SJSA1 (cell line): ENCODE measurements around the gene KIFC3. TPM values are rescaled to one million over a fixed set of nuclear protein-coding genes. Genes with fewer than 3 reads are reported as not detected.
A peak's percentile ranks its signal among the peaks of the same experiment; 100 is the strongest.

Source experiments
- DNase-seq, 2 experiments: peaks; one replicate each; pipeline ENCODE4 v3.0.0-alpha.2; 2015 to 2020; ENCODE audit warnings: low spot score in 2 of 2, low read depth in 1 of 2
- H3K27ac ChIP-seq: fragments of 250-450 bp; sonication (Bioruptor Pico); 2 replicates; pipeline ENCODE4 v1.5.1; 2020; ENCODE audit warnings: mild to moderate bottlenecking, moderate library complexity
- H3K27me3 ChIP-seq: fragments of 250-450 bp; sonication (Bioruptor Pico); replicated peaks from 2 replicates; pipeline ENCODE4 v1.5.1; 2020; ENCODE audit warnings: mild to moderate bottlenecking, moderate library complexity
- H3K36me3 ChIP-seq: fragments of 250-450 bp; sonication (Bioruptor Pico); 2 replicates; pipeline ENCODE4 v1.5.1; 2020; ENCODE audit warnings: mild to moderate bottlenecking
- H3K4me1 ChIP-seq: fragments of 250-450 bp; sonication (Bioruptor Pico); replicated peaks from 2 replicates; pipeline ENCODE4 v1.6.1; 2021; ENCODE audit warnings: mild to moderate bottlenecking
- H3K4me3 ChIP-seq: fragments of 250-450 bp; sonication (Bioruptor Pico); 2 replicates; pipeline ENCODE4 v1.5.1; 2020; ENCODE audit warnings: mild to moderate bottlenecking
- H3K9me3 ChIP-seq: fragments of 250-450 bp; sonication (Bioruptor Pico); replicated peaks from 2 replicates; pipeline ENCODE4 v1.5.1; 2020; ENCODE audit warnings: mild to moderate bottlenecking
- total RNA-seq: library from RNA; depleted of rRNA; stranded (reverse); fragments of >200 nt; shearing (Covaris generic); gene quantifications from 2 replicates; pipeline ENCODE4 v1.2.3, GENCODE V29; 2014

The KIFC3 gene
- total RNA-seq, 1 experiment from 2014 or later: 132 TPM

GRCh38 chr16:57834936-57835335, 32.6 kb upstream of the KIFC3 start:
- no peaks in the 10 kb centered on the region for H3K9me3 ChIP-seq
- H3K27ac ChIP-seq: peak overlapping the region; percentile 39; the same call in 1 of the 2 replicates
- no peaks in the 10 kb centered on the region for H3K36me3 ChIP-seq
- H3K27me3 ChIP-seq: no peaks in the 10 kb centered on the region
- DNase-seq: peak in 1 of 2 experiments; percentile 58
- no peak overlapping the region for H3K4me3 ChIP-seq
- H3K4me1 ChIP-seq: peaks cover 14% of the 10 kb centered on the region

- no peaks in the 10 kb centered on the region for H3K36me3 ChIP-seq
- no peak overlapping the region for H3K27ac ChIP-seq
- no peaks in the 10 kb centered on the region for H3K9me3 ChIP-seq
- no peaks in the 10 kb centered on the region for H3K27me3 ChIP-seq
- H3K4me3 ChIP-seq: no peak overlapping the region
- DNase-seq: no peak
- peaks cover 14% of the 10 kb centered on the region for H3K4me1 ChIP-seq
These were observed 28.7 kb upstream of the KIFC3 start for GRCh38 chr16:57830890-57831484.

- Histone ChIP-seq H3K27me3 (no peaks in the 10 kb centered on the region), H3K36me3 (no peaks in the 10 kb centered on the region), H3K9me3 (no peaks in the 10 kb centered on the region), H3K4me1 (peaks cover 8% of the 10 kb centered on the region), H3K27ac (no peak overlapping the region), H3K4me3 (no peak overlapping the region)
- no peak for DNase-seq
These were observed 27.7 kb upstream of the KIFC3 start for GRCh38 chr16:57829969-57830360.

GRCh38 chr16:57828272-57829161, 26.2 kb upstream of the KIFC3 start:
- no peak for DNase-seq
- no peaks in the 10 kb centered on the region for H3K9me3 ChIP-seq
- no peaks in the 10 kb centered on the region for H3K36me3 ChIP-seq
- H3K27me3 ChIP-seq: no peaks in the 10 kb centered on the region
- no peak overlapping the region for H3K27ac ChIP-seq
- no peak overlapping the region for H3K4me3 ChIP-seq
- H3K4me1 ChIP-seq: peaks cover 4% of the 10 kb centered on the region; the same call in 1 of the 2 replicates

- no peak for DNase-seq
- no peak overlapping the region for H3K4me3 ChIP-seq
- no peaks in the 10 kb centered on the region for H3K36me3 ChIP-seq
- H3K27me3 ChIP-seq: no peaks in the 10 kb centered on the region
- H3K4me1 ChIP-seq: peaks cover 4% of the 10 kb centered on the region; the same call in 1 of the 2 replicates
- no peak overlapping the region for H3K27ac ChIP-seq
- no peaks in the 10 kb centered on the region for H3K9me3 ChIP-seq
These were observed 24.7 kb upstream of the KIFC3 start for GRCh38 chr16:57826706-57827625.

GRCh38 chr16:57826052-57826451, 23.8 kb upstream of the KIFC3 start:
- no peaks in the 10 kb centered on the region for H3K9me3 ChIP-seq
- no peak overlapping the region for H3K4me3 ChIP-seq
- peaks cover 4% of the 10 kb centered on the region; the same call in 1 of the 2 replicates for H3K4me1 ChIP-seq
- no peaks in the 10 kb centered on the region for H3K27me3 ChIP-seq
- no peak overlapping the region for H3K27ac ChIP-seq
- no peaks in the 10 kb centered on the region for H3K36me3 ChIP-seq
- no peak for DNase-seq

- Histone ChIP-seq H3K9me3 (no peaks in the 10 kb centered on the region), H3K36me3 (no peaks in the 10 kb centered on the region), H3K27ac (no peak overlapping the region), H3K27me3 (no peaks in the 10 kb centered on the region), H3K4me1 (peaks cover 4% of the 10 kb centered on the region; the same call in 1 of the 2 replicates), H3K4me3 (no peak overlapping the region)
- no peak for DNase-seq
These were observed 23.2 kb upstream of the KIFC3 start for GRCh38 chr16:57825298-57826044.

- H3K27ac ChIP-seq: no peak overlapping the region
- H3K4me3 ChIP-seq: no peak overlapping the region
- peaks cover 4% of the 10 kb centered on the region; the same call in 1 of the 2 replicates for H3K4me1 ChIP-seq
- no peaks in the 10 kb centered on the region for H3K36me3 ChIP-seq
- no peaks in the 10 kb centered on the region for H3K27me3 ChIP-seq
- no peak for DNase-seq
- H3K9me3 ChIP-seq: no peaks in the 10 kb centered on the region
These were observed 22.6 kb upstream of the KIFC3 start for GRCh38 chr16:57824888-57825287.

- no peak for DNase-seq
- H3K4me3 ChIP-seq: no peak overlapping the region
- H3K27me3 ChIP-seq: no peaks in the 10 kb centered on the region
- no peak overlapping the region for H3K27ac ChIP-seq
- H3K9me3 ChIP-seq: no peaks in the 10 kb centered on the region
- H3K36me3 ChIP-seq: no peaks in the 10 kb centered on the region
- H3K4me1 ChIP-seq: peaks cover 4% of the 10 kb centered on the region; the same call in 1 of the 2 replicates
These were observed 21.5 kb upstream of the KIFC3 start for GRCh38 chr16:57823836-57824235.

GRCh38 chr16:57822856-57823255, 20.6 kb upstream of the KIFC3 start:
- Histone ChIP-seq H3K9me3 (no peaks in the 10 kb centered on the region), H3K4me1 (peaks cover 4% of the 10 kb centered on the region; the same call in 1 of the 2 replicates), H3K27me3 (no peaks in the 10 kb centered on the region), H3K4me3 (no peak overlapping the region), H3K36me3 (no peaks in the 10 kb centered on the region), H3K27ac (no peak overlapping the region)
- no peak for DNase-seq

- DNase-seq: no peak
- peaks cover 4% of the 10 kb centered on the region; the same call in 1 of the 2 replicates for H3K4me1 ChIP-seq
- H3K9me3 ChIP-seq: no peaks in the 10 kb centered on the region
- no peaks in the 10 kb centered on the region for H3K27me3 ChIP-seq
- H3K36me3 ChIP-seq: no peaks in the 10 kb centered on the region
- H3K27ac ChIP-seq: no peak overlapping the region
- no peak overlapping the region for H3K4me3 ChIP-seq
These were observed 19.8 kb upstream of the KIFC3 start for GRCh38 chr16:57822018-57822553.

- Histone ChIP-seq H3K27me3 (no peaks in the 10 kb centered on the region), H3K36me3 (no peaks in the 10 kb centered on the region), H3K9me3 (no peaks in the 10 kb centered on the region), H3K4me1 (peaks cover 9% of the 10 kb centered on the region), H3K4me3 (no peak overlapping the region), H3K27ac (no peak overlapping the region)
- no peak for DNase-seq
These were observed 19.1 kb upstream of the KIFC3 start for GRCh38 chr16:57821149-57821971.
